ENCODE data around the gene CBX8.

DNA sequence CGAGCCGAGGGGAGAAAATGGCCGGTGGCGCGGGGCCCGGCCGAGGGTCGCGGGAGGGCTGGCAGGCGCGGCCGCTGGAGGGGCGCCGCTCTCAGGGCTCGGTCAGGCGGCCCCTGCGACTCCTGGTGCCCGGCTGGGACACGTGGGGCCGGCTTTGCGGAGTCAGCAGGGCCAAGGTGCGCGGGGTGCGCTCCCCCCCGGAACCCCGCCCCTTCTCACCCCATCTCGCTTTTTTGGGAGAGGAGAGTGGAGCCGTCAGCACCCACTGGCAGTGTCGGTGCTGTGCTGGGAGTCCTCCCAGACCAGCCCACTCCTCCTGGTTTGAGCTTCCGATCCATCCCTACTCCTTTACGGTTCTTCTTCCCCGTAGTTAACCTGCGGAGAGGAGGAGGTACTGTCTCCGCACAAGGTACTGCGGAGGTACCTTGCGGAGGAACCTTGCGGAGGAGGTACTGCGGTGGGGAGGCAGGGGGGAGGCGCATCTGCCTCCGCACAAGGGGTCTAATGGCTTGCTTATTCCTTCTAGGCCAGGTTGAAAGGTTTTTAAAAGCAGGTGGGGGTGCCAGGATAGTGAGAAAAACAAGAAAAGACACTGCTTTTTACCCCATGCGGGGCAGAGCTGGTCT, 19.1 kb upstream of the CBX8 start:
- no peak for TF ChIP-seq POLR2A (IDR thresholded peaks at IDR 0.05; ENCODE audit: low read length)
- TF ChIP-seq GATA1 (IDR thresholded peaks at IDR 0.05; ENCODE audit: low read depth, low read length), result no peak

Data from erythroblast (primary cell).